Neural progenitor cell (in vitro differentiated cells): ENCODE data around the gene INSC. TPM values are rescaled to one million over a fixed set of nuclear protein-coding genes. Genes with fewer than 3 reads are reported as not detected.

Source experiments
- DNase-seq: peaks from one replicate; pipeline ENCODE4 v3.0.0-alpha.2; 2016; ENCODE audit warnings: low spot score
- H2AFZ ChIP-seq: fragments of 200-600 bp; sonication (generic); replicated peaks from 2 replicates; pipeline ENCODE4 v1.6.1; 2016; ENCODE audit warnings: antibody characterized with exemption
- H3F3A ChIP-seq: fragments of 200-600 bp; sonication (generic); 2 replicates; pipeline ENCODE4 v1.6.1; 2016; ENCODE audit warnings: antibody characterized with exemption, low read depth
- H3K27ac ChIP-seq: fragments of 200-600 bp; sonication (generic); 2 replicates; pipeline ENCODE4 v1.5.1; 2016; ENCODE audit warnings: mild to moderate bottlenecking
- H3K27me3 ChIP-seq: fragments of 200-600 bp; sonication (generic); 2 replicates; pipeline ENCODE4 v1.6.1; 2016; ENCODE audit warnings: mild to moderate bottlenecking, moderate library complexity
- H3K36me3 ChIP-seq: fragments of 200-600 bp; sonication (generic); 2 replicates; pipeline ENCODE4 v1.5.1; 2016
- H3K4me1 ChIP-seq: fragments of 200-600 bp; sonication (generic); 2 replicates; pipeline ENCODE4 v1.6.1; 2016; ENCODE audit warnings: mixed run types
- H3K4me2 ChIP-seq: fragments of 200-600 bp; sonication (generic); 2 replicates; pipeline ENCODE4 v1.6.1; 2016
- H3K4me3 ChIP-seq: fragments of 200-600 bp; sonication (generic); 2 replicates; pipeline ENCODE4 v1.5.1; 2016
- H3K79me2 ChIP-seq: fragments of 200-600 bp; sonication (generic); 2 replicates; pipeline ENCODE4 v1.6.1; 2016; ENCODE audit warnings: low read depth
- H3K9ac ChIP-seq: fragments of 200-600 bp; sonication (generic); 2 replicates; pipeline ENCODE4 v1.6.1; 2016
- H3K9me3 ChIP-seq: fragments of 200-600 bp; sonication (generic); 2 replicates; pipeline ENCODE4 v1.5.1; 2016; ENCODE audit warnings: low read depth
- H4K20me1 ChIP-seq: fragments of 200-600 bp; sonication (generic); 2 replicates; pipeline ENCODE4 v1.6.1; 2016; ENCODE audit warnings: low read depth
- H3K27ac Mint-ChIP-seq: 3 replicates; pipeline ENCODE4 v1.8.0; 2021; ENCODE audit warnings: mixed read lengths
- H3K27me3 Mint-ChIP-seq: 2 replicates; pipeline ENCODE4 v1.8.0; 2022; ENCODE audit warnings: low read depth, mild to moderate bottlenecking, inconsistent platforms, moderate library complexity, mixed read lengths; ENCODE audit not compliant: insufficient read depth
- H3K36me3 Mint-ChIP-seq: 3 replicates; pipeline ENCODE4 v1.8.0; 2021; ENCODE audit warnings: mixed read lengths
- H3K4me1 Mint-ChIP-seq: 3 replicates; pipeline ENCODE4 v1.8.0; 2021; ENCODE audit warnings: mixed read lengths
- H3K4me3 Mint-ChIP-seq: 3 replicates; pipeline ENCODE4 v1.8.0; 2021; ENCODE audit warnings: mild to moderate bottlenecking, moderate library complexity, mixed read lengths
- H3K9me3 Mint-ChIP-seq: 3 replicates; pipeline ENCODE4 v1.8.0; 2020; ENCODE audit warnings: mixed read lengths
- CTCF ChIP-seq: fragments of 200-600 bp; sonication (generic); IDR thresholded peaks from 2 replicates; pipeline ENCODE4 v1.5.1; 2017; ENCODE audit warnings: antibody characterized with exemption, mild to moderate bottlenecking
- EZH2 ChIP-seq: fragments of 200-600 bp; sonication (generic); IDR thresholded peaks from 2 replicates; pipeline ENCODE4 v1.6.1; 2017; ENCODE audit warnings: antibody characterized with exemption, mild to moderate bottlenecking, moderate library complexity
- EZH2phosphoT487 ChIP-seq: fragments of 200-600 bp; sonication (generic); IDR thresholded peaks from 2 replicates; pipeline ENCODE4 v1.6.1; 2017; ENCODE audit warnings: antibody characterized with exemption
- total RNA-seq: library from RNA; depleted of rRNA; stranded (reverse); fragments of >200 nt; gene quantifications from 2 replicates; pipeline ENCODE4 v1.2.3, GENCODE V29; 2015; ENCODE audit warnings: low replicate concordance

The INSC gene
- total RNA-seq, 1 donor from 2014 or later = 0.09 TPM

GRCh38 chr11:15145615-15146014 is 30.9 kb downstream of the INSC start:
- Mint-ChIP-seq H3K4me3 (no peak overlapping the region), H3K4me1 (peaks cover 20% of the 10 kb centered on the region), H3K27me3 (no peaks in the 10 kb centered on the region), H3K27ac (no peak overlapping the region), H3K9me3 (no peaks in the 10 kb centered on the region), H3K36me3 (no peaks in the 10 kb centered on the region)
- Histone ChIP-seq H3F3A (no peaks in the 10 kb centered on the region), H3K9me3 (no peaks in the 10 kb centered on the region), H3K27me3 (no peaks in the 10 kb centered on the region), H3K79me2 (no peaks in the 10 kb centered on the region), H3K36me3 (no peaks in the 10 kb centered on the region), H3K4me1 (peaks cover 31% of the 10 kb centered on the region), H2AFZ (no peak overlapping the region), H3K4me3 (no peak overlapping the region), H4K20me1 (no peaks in the 10 kb centered on the region), H3K9ac (no peak overlapping the region), H3K27ac (no peak overlapping the region), H3K4me2 (no peak overlapping the region)
- no peak for TF ChIP-seq CTCF
- TF ChIP-seq EZH2phosphoT487 = no peak
- TF ChIP-seq EZH2 = no peak
- DNase-seq = no peak

GRCh38 chr11:15146271-15147003 is 31.7 kb downstream of the INSC start:
- H3K4me1 ChIP-seq = peaks cover 31% of the 10 kb centered on the region
- no peaks in the 10 kb centered on the region for H3K36me3 ChIP-seq
- no peaks in the 10 kb centered on the region for H3K9me3 ChIP-seq
- Mint-ChIP-seq H3K27ac (no peak overlapping the region), H3K27me3 (no peaks in the 10 kb centered on the region), H3K4me1 (peaks cover 20% of the 10 kb centered on the region), H3K9me3 (no peaks in the 10 kb centered on the region), H3K4me3 (no peak overlapping the region), H3K36me3 (no peaks in the 10 kb centered on the region)
- no peaks in the 10 kb centered on the region for H3K27me3 ChIP-seq
- H3K9ac ChIP-seq = no peak overlapping the region
- H3K79me2 ChIP-seq = no peaks in the 10 kb centered on the region
- peak overlapping the region; percentile 14 for H3K4me2 ChIP-seq
- no peaks in the 10 kb centered on the region for H4K20me1 ChIP-seq
- no peak overlapping the region for H3K4me3 ChIP-seq
- no peak overlapping the region for H3K27ac ChIP-seq
- TF ChIP-seq CTCF = no peak
- TF ChIP-seq EZH2phosphoT487 = no peak
- TF ChIP-seq EZH2 = no peak
- no peak overlapping the region for H2AFZ ChIP-seq
- no peaks in the 10 kb centered on the region for H3F3A ChIP-seq
- DNase-seq = no peak

GRCh38 chr11:15148169-15148568 is 33.4 kb downstream of the INSC start:
- Histone ChIP-seq H3K9me3 (no peaks in the 10 kb centered on the region), H3K27ac (no peak overlapping the region), H3K9ac (no peak overlapping the region), H3K4me3 (no peak overlapping the region), H3K79me2 (no peaks in the 10 kb centered on the region), H3K36me3 (no peaks in the 10 kb centered on the region), H3K4me1 (peaks cover 26% of the 10 kb centered on the region), H3F3A (no peaks in the 10 kb centered on the region), H3K27me3 (no peaks in the 10 kb centered on the region), H4K20me1 (no peaks in the 10 kb centered on the region), H2AFZ (peak overlapping the region; percentile 6), H3K4me2 (no peak overlapping the region)
- no peak for DNase-seq
- Mint-ChIP-seq H3K36me3 (no peaks in the 10 kb centered on the region), H3K4me1 (peaks cover 20% of the 10 kb centered on the region), H3K27me3 (no peaks in the 10 kb centered on the region), H3K4me3 (no peak overlapping the region), H3K27ac (no peak overlapping the region), H3K9me3 (no peaks in the 10 kb centered on the region)
- TF ChIP-seq EZH2 (no peak), EZH2phosphoT487 (no peak), CTCF (no peak)
